CD4-positive, CD25-positive, alpha-beta regulatory T cell (primary cell): ENCODE data around the gene ESYT2. TPM values are rescaled to one million over a fixed set of nuclear protein-coding genes. Genes with fewer than 3 reads are reported as not detected.
A peak's percentile ranks its signal among the peaks of the same experiment; 100 is the strongest.

Source experiments
- ATAC-seq, 2 donors: fragments of 150-1000 bp; cut with Tn5 transposase; one replicate each; pipeline ENCODE4 v1.10.0; 2021; ENCODE audit warnings: low read depth in 2 of 2, moderate number of reproducible peaks in 2 of 2, moderate library complexity in 1 of 2
- DNase-seq, 3 donors: peaks; one replicate each; pipeline versions ENCODE4 v3.0.0 to v3.0.0-alpha.2; 2012 to 2022; ENCODE audit warnings: mixed read lengths in 1 of 3
- H3K27ac ChIP-seq: one replicate; pipeline ENCODE4 v1.7.0; 2013; ENCODE audit warnings: mild to moderate bottlenecking, low read length; ENCODE audit not compliant: insufficient read depth, poor library complexity, severe bottlenecking
- H3K27me3 ChIP-seq: one replicate; pipeline ENCODE4 v1.7.0; 2013; ENCODE audit warnings: low read length; ENCODE audit not compliant: control insufficient read depth, insufficient read depth
- H3K36me3 ChIP-seq: one replicate; pipeline ENCODE4 v1.7.0; 2013; ENCODE audit warnings: mild to moderate bottlenecking, low read length, moderate library complexity; ENCODE audit not compliant: control insufficient read depth, insufficient read depth
- H3K4me1 ChIP-seq: 2 replicates; pipeline ENCODE4 v1.7.0; 2013; ENCODE audit warnings: mild to moderate bottlenecking, low read length; ENCODE audit not compliant: insufficient read depth, control insufficient read depth, poor library complexity, severe bottlenecking
- H3K4me3 ChIP-seq: one replicate; pipeline ENCODE4 v1.7.0; 2013; ENCODE audit warnings: low read depth, mild to moderate bottlenecking, low read length, moderate library complexity
- H3K9me3 ChIP-seq, 2 experiments: 1 replicate in 1 of 2; 2 replicates in 1 of 2; pipeline ENCODE4 v1.7.0; 2013; ENCODE audit warnings: low read length in 2 of 2, mild to moderate bottlenecking in 1 of 2, moderate library complexity in 1 of 2; ENCODE audit not compliant: control insufficient read depth in 2 of 2
- H3K27ac Mint-ChIP-seq, 3 donors: one replicate each; pipeline ENCODE4 v1.8.0; 2020 to 2022; ENCODE audit warnings: mild to moderate bottlenecking in 3 of 3, mixed read lengths in 3 of 3, moderate library complexity in 2 of 3
- H3K27me3 Mint-ChIP-seq: one replicate; pipeline ENCODE4 v1.8.0; 2022; ENCODE audit warnings: mild to moderate bottlenecking, mixed read lengths
- H3K36me3 Mint-ChIP-seq: one replicate; pipeline ENCODE4 v1.8.0; 2020; ENCODE audit warnings: mixed read lengths
- H3K4me1 Mint-ChIP-seq, 4 donors: one replicate each; pipeline ENCODE4 v1.8.0; 2020 to 2022; ENCODE audit warnings: mixed read lengths in 4 of 4, mild to moderate bottlenecking in 1 of 4
- H3K4me3 Mint-ChIP-seq, 4 donors: one replicate each; pipeline ENCODE4 v1.8.0; 2020 to 2022; ENCODE audit warnings: mild to moderate bottlenecking in 4 of 4, mixed read lengths in 4 of 4, moderate library complexity in 3 of 4
- H3K9me3 Mint-ChIP-seq, 7 donors: one replicate each; pipeline ENCODE4 v1.8.0; 2020 to 2022; ENCODE audit warnings: mixed read lengths in 7 of 7, mild to moderate bottlenecking in 3 of 7, moderate library complexity in 2 of 7
- polyA plus RNA-seq, 4 donors: library from polyadenylated mRNA; unstranded; fragments of 300-500 nt; fragmentation: Illumina TruSeq; gene quantifications; one replicate each; pipeline ENCODE4 v1.2.3, GENCODE V29; 2021
- total RNA-seq: library from RNA; stranded (reverse); gene quantifications from one replicate; pipeline ENCODE4 v1.2.3, GENCODE V29; 2022

Gene ESYT2
- total and polyA plus RNA-seq, 5 donors from 2014 or later, result 55.3 to 115 (median 71.4) TPM

DNA sequence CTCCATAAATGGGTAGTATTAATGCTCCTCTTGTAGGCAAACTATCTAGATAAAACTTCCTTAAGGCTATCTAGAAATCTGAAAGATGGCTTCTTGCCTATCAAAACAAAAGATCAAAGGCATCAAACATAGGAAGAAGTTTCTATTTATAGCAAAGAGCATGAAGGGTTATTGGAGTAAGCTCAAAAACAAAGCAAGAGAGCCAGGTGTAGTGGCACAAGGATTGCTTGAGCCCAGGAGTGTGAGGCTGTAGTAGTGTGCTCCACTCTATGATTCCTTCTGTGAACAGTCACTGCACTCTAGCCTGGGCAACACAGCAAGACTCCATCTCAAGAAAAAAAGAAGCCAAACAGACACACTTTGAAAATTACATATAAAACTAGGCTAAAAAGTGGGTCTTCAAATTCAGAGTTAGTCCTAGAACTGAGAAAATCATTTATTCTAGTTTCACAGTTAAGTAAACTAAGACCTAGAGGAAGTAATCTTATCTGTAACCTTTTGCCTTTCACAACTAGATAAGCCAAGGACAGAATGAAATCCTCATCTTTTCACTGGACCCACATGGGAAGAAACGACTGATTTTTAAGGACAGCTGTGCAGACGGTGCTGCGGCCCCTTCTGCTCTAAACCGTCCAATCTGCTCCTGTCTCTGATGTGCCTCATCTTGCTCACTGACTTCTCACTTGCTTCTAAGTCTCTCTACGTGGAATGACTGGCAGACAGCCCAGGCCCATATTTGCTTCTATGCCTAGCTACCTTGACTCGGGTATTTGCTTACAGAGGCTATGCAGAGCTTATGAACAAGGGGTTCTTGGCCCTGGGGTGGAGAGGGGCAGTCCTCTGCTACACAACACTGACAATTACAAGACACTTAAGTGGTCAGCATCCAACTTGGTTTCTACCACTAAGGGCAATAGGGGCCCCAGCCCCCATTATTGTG is 50.0 kb downstream of the ESYT2 start:
- H3K9me3 Mint-ChIP-seq, result peaks cover 0 to 4% (median 0%) of the 10 kb centered on the region in 7 donors
- Histone ChIP-seq H3K4me3 (peak overlapping the region; percentile 52), H3K4me1 (peaks cover 34% of the 10 kb centered on the region), H3K27me3 (no peaks in the 10 kb centered on the region), H3K36me3 (peaks cover 58% of the 10 kb centered on the region), H3K27ac (peak overlapping the region; percentile 55), H3K9me3 (no peaks in the 10 kb centered on the region)
- H3K27me3 Mint-ChIP-seq, result no peaks in the 10 kb centered on the region
- H3K4me3 Mint-ChIP-seq, result peak overlapping the region; percentile 6 to 78 (median 72)
- H3K27ac Mint-ChIP-seq, result peak overlapping the region in 1 of 3 donors; percentile 95
- peaks cover 34% of the 10 kb centered on the region for H3K36me3 Mint-ChIP-seq
- DNase-seq, result peak in 2 of 3 donors; percentile 29 to 32
- H3K4me1 Mint-ChIP-seq, result peaks cover 16 to 35% (median 27%) of the 10 kb centered on the region in 4 donors
- ATAC-seq, result no peak

DNA sequence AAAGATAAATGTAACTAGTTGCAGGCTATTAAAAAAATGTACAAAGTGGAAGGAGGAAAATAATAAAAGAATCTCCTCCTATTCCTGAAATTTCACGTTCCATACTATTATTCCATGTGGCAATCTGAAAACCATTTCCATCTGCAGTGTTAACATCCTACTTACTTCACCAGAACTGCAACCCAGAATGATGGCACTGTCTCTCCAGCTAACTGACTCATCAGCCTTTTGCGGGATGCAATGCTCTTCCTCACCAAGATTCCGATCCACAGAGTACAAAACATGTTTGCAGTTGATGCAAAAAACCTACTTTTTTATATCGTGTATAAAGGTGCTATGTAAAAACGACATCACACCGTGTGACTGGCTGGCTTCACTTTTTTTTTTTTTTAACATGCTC is 50.8 kb downstream of the ESYT2 start:
- peak overlapping the region; percentile 52 for H3K4me3 ChIP-seq
- Mint-ChIP-seq H3K9me3 (peaks cover 0 to 4% (median 0%) of the 10 kb centered on the region in 7 donors), H3K36me3 (peaks cover 41% of the 10 kb centered on the region), H3K4me3 (peak overlapping the region; percentile 4 to 78 (median 72)), H3K27ac (peak overlapping the region in 1 of 3 donors; percentile 95), H3K27me3 (no peaks in the 10 kb centered on the region), H3K4me1 (peaks cover 16 to 35% (median 27%) of the 10 kb centered on the region in 4 donors)
- ATAC-seq (no peak), DNase-seq (no peak)
- peaks cover 51% of the 10 kb centered on the region for H3K36me3 ChIP-seq
- peaks cover 26% of the 10 kb centered on the region for H3K4me1 ChIP-seq
- H3K27ac ChIP-seq, result peak overlapping the region; percentile 55
- no peaks in the 10 kb centered on the region for H3K9me3 ChIP-seq
- no peaks in the 10 kb centered on the region for H3K27me3 ChIP-seq

DNA sequence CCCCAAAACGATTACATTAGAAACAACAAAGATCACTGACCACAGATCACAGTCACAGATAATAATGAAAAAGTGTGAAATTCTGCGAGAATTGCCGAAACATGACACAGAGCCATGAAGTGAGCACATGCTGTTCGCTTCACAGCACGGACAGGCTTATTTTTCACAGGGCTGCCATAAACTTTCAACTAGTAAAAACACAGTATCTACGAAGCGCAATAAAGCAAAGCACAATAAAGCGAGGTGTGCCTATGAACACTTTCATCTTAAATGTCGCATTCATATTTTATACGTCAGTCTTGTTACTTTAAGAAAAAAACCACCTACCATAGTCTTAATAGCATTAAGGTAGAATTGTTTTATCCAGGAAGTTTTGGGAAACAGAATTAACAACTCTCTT is 51.5 kb downstream of the ESYT2 start:
- H3K4me3 Mint-ChIP-seq, result peak overlapping the region in 2 of 4 donors; percentile 1 to 77

DNA sequence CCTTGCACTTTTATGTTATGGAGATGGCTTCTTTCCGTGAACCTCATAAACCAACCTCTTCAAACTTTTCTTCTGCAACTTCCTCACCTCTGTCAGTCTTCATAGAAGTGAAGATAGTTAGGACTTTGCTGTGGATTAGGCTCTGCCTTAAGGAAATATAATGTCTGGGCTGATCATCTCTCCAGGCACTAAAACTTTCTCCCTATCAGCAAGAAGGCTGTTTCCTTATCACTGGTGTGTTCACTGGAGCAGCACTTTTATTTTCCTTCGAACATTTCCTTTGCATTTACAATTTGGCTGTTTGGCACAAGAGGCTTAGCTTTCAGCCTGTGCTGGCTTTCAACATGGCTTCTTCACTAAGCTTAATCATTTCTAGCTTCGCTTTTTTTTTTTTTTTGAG is 52.8 kb downstream of the ESYT2 start:
- DNase-seq (no peak), ATAC-seq (no peak)
- H3K36me3 ChIP-seq, result peaks cover 39% of the 10 kb centered on the region
- H3K36me3 Mint-ChIP-seq, result peaks cover 47% of the 10 kb centered on the region
- peak overlapping the region in 2 of 3 donors; percentile 70 to 73 for H3K27ac Mint-ChIP-seq
- H3K9me3 Mint-ChIP-seq, result peaks cover 0 to 4% (median 0%) of the 10 kb centered on the region in 7 donors
- no peak overlapping the region for H3K4me3 ChIP-seq
- no peak overlapping the region for H3K4me3 Mint-ChIP-seq
- H3K4me1 Mint-ChIP-seq, result peaks cover 16 to 47% (median 28%) of the 10 kb centered on the region in 4 donors
- no peaks in the 10 kb centered on the region for H3K27me3 ChIP-seq
- no peaks in the 10 kb centered on the region for H3K9me3 ChIP-seq
- peaks cover 24% of the 10 kb centered on the region for H3K4me1 ChIP-seq
- no peak overlapping the region for H3K27ac ChIP-seq
- no peaks in the 10 kb centered on the region for H3K27me3 Mint-ChIP-seq

More for the DNA sequence above, 51.5 kb downstream of the ESYT2 start:
- Mint-ChIP-seq H3K27me3 (no peaks in the 10 kb centered on the region), H3K9me3 (peaks cover 0 to 4% (median 0%) of the 10 kb centered on the region in 7 donors), H3K27ac (peak overlapping the region; percentile 5 to 73 (median 70)), H3K4me1 (peaks cover 16 to 41% (median 28%) of the 10 kb centered on the region in 4 donors), H3K36me3 (peaks cover 47% of the 10 kb centered on the region)
- Histone ChIP-seq H3K4me1 (peaks cover 24% of the 10 kb centered on the region), H3K27ac (no peak overlapping the region), H3K9me3 (no peaks in the 10 kb centered on the region), H3K36me3 (peaks cover 49% of the 10 kb centered on the region), H3K27me3 (no peaks in the 10 kb centered on the region), H3K4me3 (no peak overlapping the region)
- no peak for ATAC-seq
- no peak for DNase-seq

DNA sequence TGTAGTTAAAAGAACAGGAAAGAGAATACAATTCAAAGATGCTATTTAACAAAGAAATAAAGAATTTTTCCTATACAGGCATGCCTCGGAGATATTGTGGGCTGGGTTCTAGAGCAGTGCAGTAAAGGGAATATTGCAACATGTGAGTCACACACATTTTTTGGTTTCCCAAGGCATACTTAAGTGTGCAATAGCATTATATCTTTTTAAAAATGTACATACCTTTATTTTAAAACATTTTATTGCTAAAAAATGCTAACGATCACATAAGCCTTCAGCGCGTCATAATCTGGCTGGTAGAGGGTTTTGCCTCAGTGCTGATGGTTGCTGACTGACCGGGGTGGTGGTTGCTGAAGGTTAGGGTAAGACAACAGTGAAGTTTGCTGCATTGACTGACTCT is 54.4 kb downstream of the ESYT2 start:
- H3K36me3 Mint-ChIP-seq, result peaks cover 47% of the 10 kb centered on the region
- Histone ChIP-seq H3K9me3 (no peaks in the 10 kb centered on the region), H3K4me1 (peaks cover 22% of the 10 kb centered on the region), H3K4me3 (no peak overlapping the region), H3K36me3 (peaks cover 34% of the 10 kb centered on the region), H3K27me3 (no peaks in the 10 kb centered on the region), H3K27ac (no peak overlapping the region)
- no peaks in the 10 kb centered on the region for H3K27me3 Mint-ChIP-seq
- H3K4me3 Mint-ChIP-seq, result peak overlapping the region in 1 of 4 donors; percentile 33
- ATAC-seq, result no peak
- peaks cover 16 to 49% (median 28%) of the 10 kb centered on the region in 4 donors for H3K4me1 Mint-ChIP-seq
- peak overlapping the region in 2 of 3 donors; percentile 73 to 76 for H3K27ac Mint-ChIP-seq
- H3K9me3 Mint-ChIP-seq, result peaks cover 0 to 4% (median 0%) of the 10 kb centered on the region in 7 donors
- DNase-seq, result no peak

DNA sequence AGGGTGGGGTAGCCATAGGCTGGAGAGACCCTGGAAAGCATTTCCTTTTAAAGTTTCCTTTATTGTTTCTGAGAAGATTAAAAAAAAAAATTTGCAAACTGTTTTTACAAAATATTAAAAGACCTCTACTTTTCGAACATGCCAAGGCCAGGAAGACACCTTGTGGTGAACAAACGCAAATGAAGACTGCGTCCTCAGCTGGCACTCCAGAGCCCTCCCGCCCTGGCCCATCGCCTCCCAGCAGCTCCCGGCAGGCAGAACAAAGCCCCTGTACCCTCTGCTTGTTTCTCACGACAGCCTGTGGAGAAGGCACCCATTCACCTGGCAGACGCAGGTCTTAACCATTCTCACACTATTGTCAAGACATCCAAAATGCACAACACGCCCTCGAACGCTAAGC is 56.4 kb downstream of the ESYT2 start:
- peaks cover 7 to 50% (median 22%) of the 10 kb centered on the region in 4 donors for H3K4me1 Mint-ChIP-seq
- H3K9me3 ChIP-seq, result no peaks in the 10 kb centered on the region

DNA sequence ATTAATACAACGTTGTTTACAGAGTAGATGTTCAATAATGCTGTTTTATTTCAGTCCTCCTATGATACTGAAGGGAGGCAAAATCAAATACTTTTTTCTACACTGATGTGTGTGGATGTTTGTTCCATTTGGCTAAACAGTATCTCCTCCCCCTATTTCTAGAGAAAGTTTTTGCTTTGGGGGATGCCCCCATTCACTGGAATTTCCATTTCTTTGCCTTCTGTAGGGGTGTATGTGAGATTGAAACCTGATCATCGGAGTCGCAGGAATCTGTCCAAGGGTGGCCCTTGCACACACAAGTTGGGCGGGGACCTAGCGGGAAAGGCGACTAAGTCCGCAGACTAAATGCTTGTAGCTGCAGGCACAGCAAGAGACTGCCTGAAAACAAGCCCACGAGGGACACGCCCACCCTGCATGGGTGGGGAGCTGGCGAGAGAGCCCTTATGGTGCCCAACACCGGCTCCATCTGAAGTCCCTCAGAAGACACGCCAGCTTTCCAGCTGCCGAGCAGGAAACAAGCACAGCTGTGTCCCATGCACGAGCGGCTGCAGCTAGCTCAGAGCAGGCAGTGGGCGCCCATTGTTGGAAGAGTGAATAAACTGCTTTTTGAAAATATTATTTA is 58.0 kb downstream of the ESYT2 start:
- no peaks in the 10 kb centered on the region for H3K9me3 ChIP-seq
- no peaks in the 10 kb centered on the region for H3K4me1 ChIP-seq
- Mint-ChIP-seq H3K36me3 (peaks cover 51% of the 10 kb centered on the region), H3K4me3 (no peak overlapping the region), H3K27ac (peak overlapping the region in 2 of 3 donors; percentile 38 to 67), H3K27me3 (no peaks in the 10 kb centered on the region), H3K9me3 (peaks cover 0 to 4% (median 0%) of the 10 kb centered on the region in 7 donors), H3K4me1 (peaks cover 9 to 38% (median 14%) of the 10 kb centered on the region in 4 donors)
- H3K27me3 ChIP-seq, result no peaks in the 10 kb centered on the region
- DNase-seq (no peak), ATAC-seq (no peak)
- peaks cover 49% of the 10 kb centered on the region for H3K36me3 ChIP-seq
- H3K4me3 ChIP-seq, result no peak overlapping the region
- no peak overlapping the region for H3K27ac ChIP-seq

More for the DNA sequence above, 56.4 kb downstream of the ESYT2 start:
- Histone ChIP-seq H3K27me3 (no peaks in the 10 kb centered on the region), H3K36me3 (peaks cover 38% of the 10 kb centered on the region), H3K4me1 (peaks cover 2% of the 10 kb centered on the region), H3K27ac (no peak overlapping the region), H3K4me3 (no peak overlapping the region)
- peak overlapping the region; percentile 40 to 84 (median 71) for H3K27ac Mint-ChIP-seq
- no peak overlapping the region for H3K4me3 Mint-ChIP-seq
- DNase-seq (no peak), ATAC-seq (no peak)
- H3K27me3 Mint-ChIP-seq, result no peaks in the 10 kb centered on the region
- H3K9me3 Mint-ChIP-seq, result peaks cover 0 to 4% (median 0%) of the 10 kb centered on the region in 7 donors
- peaks cover 44% of the 10 kb centered on the region for H3K36me3 Mint-ChIP-seq
